ENCODE measurements around the gene ARHGAP6. TPM values are rescaled to one million over a fixed set of nuclear protein-coding genes. Genes with fewer than 3 reads are reported as not detected.

The ARHGAP6 gene
- total RNA-seq, 1 experiment from 2014 or later, result 0.07 TPM

- Histone ChIP-seq H2AK5ac (ENCODE audit: insufficient read length, low read length) (no peak overlapping the region), H3K18ac (ENCODE audit: insufficient read length, low read depth, low read length) (no peak overlapping the region), H3K56ac (ENCODE audit: insufficient read length, low read depth, low read length) (no peak overlapping the region), H2BK120ac (ENCODE audit: low read depth, low read length, poor library complexity, severe bottlenecking) (no peak overlapping the region), H3K4ac (ENCODE audit: low read depth, low read length) (no peak overlapping the region), H3K23ac (ENCODE audit: insufficient read length, low read depth, low read length) (no peak overlapping the region), H3T11ph (ENCODE audit: low read length) (no peak overlapping the region), H3K9me3 (ENCODE audit: control insufficient read depth, low read depth, low read length) (peaks cover 5% of the 10 kb centered on the region), H4K8ac (replicated peaks; ENCODE audit: insufficient read length, low read depth, low read length) (no peak overlapping the region), H3K79me1 (ENCODE audit: insufficient read depth, low read depth, low read length, poor library complexity, severe bottlenecking) (no peaks in the 10 kb centered on the region), H2AFZ (ENCODE audit: low read length) (no peak overlapping the region), H3K27me3 (ENCODE audit: insufficient read depth, low read length) (peaks cover 6% of the 10 kb centered on the region; the same call in 1 of the 2 replicates), H4K91ac (ENCODE audit: insufficient read length, low read depth, low read length) (no peak overlapping the region), H2BK5ac (ENCODE audit: insufficient read length, low read length) (no peak overlapping the region), H3K9ac (ENCODE audit: extremely low read depth, insufficient read length, low read length) (no peak overlapping the region), H4K5ac (ENCODE audit: insufficient read length, low read depth, low read length) (no peak overlapping the region), H3K27ac (ENCODE audit: insufficient read length, low read depth, low read length) (no peak overlapping the region), H4K20me1 (ENCODE audit: control insufficient read depth, insufficient read depth, insufficient read length) (no peaks in the 10 kb centered on the region), H3K4me2 (ENCODE audit: insufficient read depth, insufficient read length, low read length) (no peak overlapping the region), H3K23me2 (ENCODE audit: insufficient read length, low read depth, low read length, poor library complexity, severe bottlenecking) (no peaks in the 10 kb centered on the region), H3K14ac (ENCODE audit: insufficient read depth, low read length) (no peak overlapping the region), H2BK12ac (ENCODE audit: insufficient read length, low read depth, low read length) (no peak overlapping the region), H2BK15ac (ENCODE audit: low read depth, low read length) (no peak overlapping the region), H3K79me2 (ENCODE audit: insufficient read depth, low read length) (no peaks in the 10 kb centered on the region), H3K4me1 (ENCODE audit: insufficient read depth, low read length) (no peaks in the 10 kb centered on the region), H2BK20ac (ENCODE audit: low read depth, low read length, poor library complexity, severe bottlenecking) (no peak overlapping the region)
- H3K4me1 Mint-ChIP-seq, result no peaks in the 10 kb centered on the region
- H3K27me3 Mint-ChIP-seq (ENCODE audit: low read depth), result peaks cover 81% of the 10 kb centered on the region
- H3K4me3 Mint-ChIP-seq, result no peak overlapping the region
- no peak overlapping the region for H3K27ac Mint-ChIP-seq
- TF ChIP-seq CTCF (conservative IDR thresholded peaks at IDR 0.05), result no peak
- DNase-seq, result no peak
- no peaks in the 10 kb centered on the region; a peak in 1 of 7 replicates for H3K36me3 Mint-ChIP-seq (ENCODE audit: insufficient read depth in 1 of 3, low read depth in 3 of 3)
- WGBS (ENCODE audit: extremely low coverage, insufficient read length, low lambda C conversion rate), result no CpG with 5 or more reads among the region's 2 CpGs
- H3K9me3 Mint-ChIP-seq, result peaks cover 52 to 58% of the 10 kb centered on the region in 2 experiments
Observed at GRCh38 chrX:11557120-11557519, 108.6 kb downstream of the ARHGAP6 start.

Measured in H9 (cell line).